GM19240 (cell line): ENCODE results near the gene AMTN.

Experiments
- DNase-seq: peaks from one replicate; pipeline ENCODE4 v3.0.0; 2011; ENCODE audit warnings: low spot score; ENCODE audit not compliant: insufficient read length

The AMTN gene

GRCh38 chr4:70559924-70560323 is 41.6 kb downstream of the AMTN start:
- DNase-seq, result no peak

- no peak for DNase-seq
Observed at GRCh38 chr4:70564033-70564432, 45.7 kb downstream of the AMTN start.

- no peak for DNase-seq
Observed at GRCh38 chr4:70570796-70571195, 52.4 kb downstream of the AMTN start.

GRCh38 chr4:70571772-70572171 is 53.4 kb downstream of the AMTN start:
- no peak for DNase-seq

GRCh38 chr4:70575964-70576363 is 57.6 kb downstream of the AMTN start:
- DNase-seq, result no peak

- DNase-seq, result no peak
Observed at GRCh38 chr4:70577220-70577927, 59.0 kb downstream of the AMTN start.

DNA sequence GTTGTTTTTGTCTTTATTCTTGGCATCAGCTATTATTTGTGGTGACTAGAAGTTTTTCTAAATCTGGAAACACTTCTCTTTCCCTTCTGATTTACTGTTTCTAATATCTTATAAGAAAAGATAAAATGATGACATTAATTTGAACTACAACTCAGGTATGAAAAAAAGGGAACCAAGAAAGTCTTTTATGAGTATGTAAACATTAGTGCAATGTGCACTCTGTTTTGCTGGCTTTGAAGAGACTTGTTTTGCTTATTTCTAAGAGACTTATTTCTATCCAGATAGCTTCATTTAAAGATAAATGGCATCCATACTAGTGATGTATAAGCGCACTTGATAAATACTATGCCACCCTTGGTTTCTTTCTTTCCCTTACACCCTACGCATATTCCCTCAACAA is 63.6 kb downstream of the AMTN start:
- no peak for DNase-seq
